Spleen (tissue), 11 donors: ENCODE data around the gene MACROD2. TPM values are rescaled to one million over a fixed set of nuclear protein-coding genes. Genes with fewer than 3 reads are reported as not detected.

Source experiments
- DNase-seq: peaks from one replicate; pipeline ENCODE4 v3.0.0-alpha.2; 2020
- H3K27ac ChIP-seq, 8 donors: fragments of 200-600 bp; sonication (generic) in 7 of 8; 1 replicate in 4 of 8; 2 replicates in 4 of 8; pipeline versions ENCODE4 v1.5.0 to v1.8.0; 2016 to 2021; ENCODE audit warnings: inconsistent platforms in 4 of 8, mild to moderate bottlenecking in 4 of 8, moderate library complexity in 1 of 8
- H3K27me3 ChIP-seq, 7 donors: fragments of 200-600 bp; sonication (generic) in 6 of 7; replicated peaks in 1 of 7; 1 replicate in 4 of 7; 2 replicates in 3 of 7; pipeline versions ENCODE4 v1.5.0 to v1.8.0; 2016 to 2021; ENCODE audit warnings: inconsistent platforms in 3 of 7, mild to moderate bottlenecking in 1 of 7
- H3K36me3 ChIP-seq, 6 donors: fragments of 200-600 bp; sonication (generic) in 5 of 6; 1 replicate in 4 of 6; 2 replicates in 2 of 6; pipeline versions ENCODE4 v1.5.0 to v1.8.0; 2016 to 2021; ENCODE audit warnings: inconsistent platforms in 2 of 6
- H3K4me1 ChIP-seq, 6 donors: fragments of 200-600 bp; sonication (generic) in 5 of 6; 1 replicate in 3 of 6; 2 replicates in 3 of 6; pipeline versions ENCODE4 v1.5.0 to v1.8.0; 2016 to 2021; ENCODE audit warnings: inconsistent platforms in 3 of 6
- H3K4me3 ChIP-seq, 8 donors: fragments of 200-600 bp; sonication (generic) in 7 of 8; 1 replicate in 4 of 8; 2 replicates in 4 of 8; pipeline versions ENCODE4 v1.5.0 to v1.8.0; 2016 to 2021; ENCODE audit warnings: inconsistent platforms in 4 of 8, mild to moderate bottlenecking in 4 of 8, moderate library complexity in 2 of 8
- H3K9me3 ChIP-seq, 8 donors: fragments of 200-600 bp; sonication (generic) in 7 of 8; 1 replicate in 4 of 8; 2 replicates in 4 of 8; pipeline versions ENCODE4 v1.5.0 to v1.8.0; 2016 to 2021; ENCODE audit warnings: inconsistent platforms in 4 of 8
- POLR2A ChIP-seq, 3 donors: fragments of 450-650 bp; IDR thresholded peaks; one replicate each; pipeline ENCODE4 v1.5.1; 2017; ENCODE audit warnings: antibody characterized with exemption in 3 of 3, mild to moderate bottlenecking in 1 of 3
- POLR2AphosphoS5 ChIP-seq, 3 donors: sonication (generic); formaldehyde crosslinking; IDR thresholded peaks; one replicate each; pipeline ENCODE4 v1.5.1; 2017; ENCODE audit warnings: antibody characterized with exemption in 3 of 3
- WGBS, 5 donors: extraction: QIAGEN DNeasy Blood & Tissue Kit in 3 of 5; methylation state at CpG; one replicate each; pipeline versions ENCODE4 v1.1.5 to v1.1.7; 2013 to 2018; 5-methylcytosine and 5-hydroxymethylcytosine counted together
- intact Hi-C: fragments of 100-400 bp; cut with DNase I; formaldehyde crosslinking; loops from one replicate; pipeline ENCODE4 v1.15.0; 2023; ENCODE audit warnings: low total_unique reads
- polyA plus RNA-seq, 3 donors: library from polyadenylated mRNA; stranded (reverse); fragments of 200-250 nt; gene quantifications; one replicate each; pipeline ENCODE4 v1.2.1, GENCODE V29; 2013
- total RNA-seq, 7 donors: library from RNA; depleted of rRNA in 3 of 7; stranded (reverse); fragments of >200 nt in 3 of 7; fragmentation: NEBNext Ultra II Directional in 4 of 7; extraction: Animal tissue kit (Norgen Biotek cat#: 25700) in 4 of 7; gene quantifications; one replicate each; pipeline versions ENCODE4 v1.1.0 to v1.2.1, GENCODE V29; 2016 to 2021
- TF ChIP-seq, protein P1 (sequence below), 11 experiments: fragments of 200-600 bp in 7 of 11; fragments of 450-650 bp in 4 of 11; sonication (generic) in 4 of 11; IDR thresholded peaks in 8 of 11; conservative IDR thresholded peaks in 3 of 11; 1 replicate in 7 of 11; 2 replicates in 4 of 11; pipeline versions ENCODE4 v1.4.0 to v1.8.0; 2016 to 2021; ENCODE audit warnings: antibody characterized with exemption in 11 of 11, inconsistent platforms in 4 of 11, mild to moderate bottlenecking in 1 of 11
- donor health status: healthy with polysubstance abuse.
- donor health status: DM: no; HTN: no; CAD: no; lungs with moderate emphysema.
- donor health status: DM: no; HTN: no; CAD: no.
- donor health status: Bipolar disorder and iron deficiency.
- donor health status: healthy.
- donor health status: DM: no; HTN: no; CAD: no.
- donor health status: DM: yes; HTN: yes; CAD: no.

Gene MACROD2
- total and polyA plus RNA-seq, 10 donors: 1.5 to 4.7 (median 3.4) TPM

DNA sequence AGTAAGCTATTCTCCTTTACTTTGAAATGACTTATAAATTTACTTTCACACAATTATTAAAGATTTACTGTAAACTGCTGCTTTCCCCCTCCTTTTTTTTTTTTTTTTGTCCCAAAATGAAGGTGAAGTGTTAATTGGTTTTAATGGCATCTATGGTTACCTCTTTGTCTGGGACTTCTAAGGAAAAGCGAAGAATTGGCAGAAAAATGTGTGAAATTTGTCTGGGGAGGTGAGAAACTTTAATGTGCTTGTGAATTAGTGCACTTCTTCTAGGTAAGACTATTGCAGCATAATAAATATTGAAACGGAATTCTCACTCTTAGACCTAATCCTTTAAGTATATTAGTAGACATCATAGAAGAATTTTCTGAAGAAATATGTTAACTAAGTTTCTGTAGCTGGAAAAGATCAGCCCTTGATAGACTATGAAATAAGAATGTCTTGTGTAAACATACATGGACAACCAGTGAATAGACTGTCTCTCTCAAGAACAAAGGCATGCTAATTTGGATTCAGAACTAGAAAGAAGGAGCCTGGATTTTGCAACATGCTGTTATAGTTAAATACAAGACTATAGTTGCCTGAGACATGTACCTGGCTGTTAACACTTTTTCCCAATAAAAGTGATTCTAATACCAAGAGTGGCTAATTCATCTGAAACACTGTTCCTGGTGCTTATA lies 318.2 kb downstream of the MACROD2 start:
- Histone ChIP-seq H3K9me3 (no peaks in the 10 kb centered on the region), H3K36me3 (no peaks in the 10 kb centered on the region), H3K27ac (no peak overlapping the region), H3K4me3 (no peak overlapping the region), H3K27me3 (no peaks in the 10 kb centered on the region), H3K4me1 (no peaks in the 10 kb centered on the region)
- intact Hi-C loops: no loop called here
- no peak for DNase-seq
- WGBS, 5 donors: 56 to 73% (median 60%) methylated on average over 2 of the region's 2 CpGs
- TF ChIP-seq POLR2A (IDR thresholded peaks at IDR 0.05) (no peak), POLR2AphosphoS5 (IDR thresholded peaks at IDR 0.05) (no peak)
- TF ChIP-seq, protein P1, sequence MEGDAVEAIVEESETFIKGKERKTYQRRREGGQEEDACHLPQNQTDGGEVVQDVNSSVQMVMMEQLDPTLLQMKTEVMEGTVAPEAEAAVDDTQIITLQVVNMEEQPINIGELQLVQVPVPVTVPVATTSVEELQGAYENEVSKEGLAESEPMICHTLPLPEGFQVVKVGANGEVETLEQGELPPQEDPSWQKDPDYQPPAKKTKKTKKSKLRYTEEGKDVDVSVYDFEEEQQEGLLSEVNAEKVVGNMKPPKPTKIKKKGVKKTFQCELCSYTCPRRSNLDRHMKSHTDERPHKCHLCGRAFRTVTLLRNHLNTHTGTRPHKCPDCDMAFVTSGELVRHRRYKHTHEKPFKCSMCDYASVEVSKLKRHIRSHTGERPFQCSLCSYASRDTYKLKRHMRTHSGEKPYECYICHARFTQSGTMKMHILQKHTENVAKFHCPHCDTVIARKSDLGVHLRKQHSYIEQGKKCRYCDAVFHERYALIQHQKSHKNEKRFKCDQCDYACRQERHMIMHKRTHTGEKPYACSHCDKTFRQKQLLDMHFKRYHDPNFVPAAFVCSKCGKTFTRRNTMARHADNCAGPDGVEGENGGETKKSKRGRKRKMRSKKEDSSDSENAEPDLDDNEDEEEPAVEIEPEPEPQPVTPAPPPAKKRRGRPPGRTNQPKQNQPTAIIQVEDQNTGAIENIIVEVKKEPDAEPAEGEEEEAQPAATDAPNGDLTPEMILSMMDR (IDR thresholded peaks at IDR 0.05 in 8 of 11, conservative IDR thresholded peaks at IDR 0.05 in 3 of 11): no peak

GRCh38 chr20:14319704-14320103 lies 324.4 kb downstream of the MACROD2 start:
- intact Hi-C loops: no loop called here
- no peak overlapping the region for H3K27ac ChIP-seq
- H3K4me1 ChIP-seq: no peaks in the 10 kb centered on the region
- H3K36me3 ChIP-seq: no peaks in the 10 kb centered on the region
- no peaks in the 10 kb centered on the region for H3K27me3 ChIP-seq
- no peaks in the 10 kb centered on the region for H3K9me3 ChIP-seq
- TF ChIP-seq POLR2A (IDR thresholded peaks at IDR 0.05) (no peak), POLR2AphosphoS5 (IDR thresholded peaks at IDR 0.05) (no peak)
- TF ChIP-seq, protein P1 (IDR thresholded peaks at IDR 0.05 in 8 of 11, conservative IDR thresholded peaks at IDR 0.05 in 3 of 11): no peak
- DNase-seq: no peak
- WGBS, 5 donors: 72 to 82% (median 77%) methylated on average over 1 of the region's 1 CpG
- H3K4me3 ChIP-seq: no peak overlapping the region

GRCh38 chr20:14331646-14332045 lies 336.3 kb downstream of the MACROD2 start:
- DNase-seq: no peak
- no peak overlapping the region for H3K4me3 ChIP-seq
- H3K9me3 ChIP-seq: no peaks in the 10 kb centered on the region
- H3K36me3 ChIP-seq: no peaks in the 10 kb centered on the region
- no peak for TF ChIP-seq POLR2A (IDR thresholded peaks at IDR 0.05)
- TF ChIP-seq, protein P1 (IDR thresholded peaks at IDR 0.05 in 8 of 11, conservative IDR thresholded peaks at IDR 0.05 in 3 of 11): no peak
- no peak for TF ChIP-seq POLR2AphosphoS5 (IDR thresholded peaks at IDR 0.05)
- WGBS, 5 donors: 83 to 90% (median 86%) methylated on average over 6 of the region's 6 CpGs
- no peaks in the 10 kb centered on the region for H3K27me3 ChIP-seq
- H3K27ac ChIP-seq: no peak overlapping the region
- no peaks in the 10 kb centered on the region for H3K4me1 ChIP-seq
- intact Hi-C loops: no loop called here

DNA sequence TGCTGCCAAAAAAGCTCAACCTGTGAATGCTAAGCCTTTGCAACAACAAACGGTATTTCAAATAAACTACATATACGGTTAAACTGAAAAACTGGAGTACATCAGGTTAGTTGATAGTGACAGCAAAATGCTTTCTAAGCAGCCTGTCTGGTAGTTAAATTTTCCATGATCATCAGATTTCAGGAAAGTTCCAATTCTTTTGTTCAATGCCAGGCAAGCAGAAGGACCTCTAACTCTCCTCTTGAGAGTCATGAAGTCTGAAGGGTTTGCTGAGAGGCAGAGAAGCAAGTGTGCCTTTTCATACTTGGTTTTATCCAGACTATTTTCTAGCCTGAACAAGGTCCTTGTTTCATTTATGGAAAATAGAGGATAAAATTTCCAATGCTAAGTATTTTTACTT lies 337.6 kb downstream of the MACROD2 start:
- Histone ChIP-seq H3K4me3 (no peak overlapping the region), H3K27me3 (no peaks in the 10 kb centered on the region), H3K27ac (no peak overlapping the region), H3K9me3 (no peaks in the 10 kb centered on the region), H3K4me1 (no peaks in the 10 kb centered on the region), H3K36me3 (no peaks in the 10 kb centered on the region)
- DNase-seq: no peak
- 85 to 96% (median 92%) methylated on average over 2 of the region's 2 CpGs for WGBS, 5 donors
- intact Hi-C loops: no loop called here
- TF ChIP-seq POLR2A (IDR thresholded peaks at IDR 0.05) (no peak), POLR2AphosphoS5 (IDR thresholded peaks at IDR 0.05) (no peak)
- TF ChIP-seq, protein P1 (IDR thresholded peaks at IDR 0.05 in 8 of 11, conservative IDR thresholded peaks at IDR 0.05 in 3 of 11): no peak
